Psoas muscle (tissue), 8 donors: Measurements from ENCODE around the gene PUS3. TPM values are rescaled to one million over a fixed set of nuclear protein-coding genes. Genes with fewer than 3 reads are reported as not detected.

Experiments used
- ATAC-seq, 4 donors: fragments of 200-7000 bp; cut with Tn5 transposase; one replicate each; pipeline ENCODE4 v1.9.1; 2020; ENCODE audit warnings: moderate library complexity in 3 of 4, mild to moderate bottlenecking in 2 of 4
- DNase-seq, 2 donors: peaks; one replicate each; pipeline ENCODE4 v3.0.0-alpha.2; 2020
- H3K27ac ChIP-seq: fragments of 200-600 bp; one replicate; pipeline ENCODE4 v1.8.0; 2022
- H3K27me3 ChIP-seq, 3 donors: fragments of 200-600 bp in 1 of 3; one replicate each; pipeline versions ENCODE4 v1.6.1 to v1.8.0; 2013 to 2022; ENCODE audit warnings: low read length in 2 of 3, mild to moderate bottlenecking in 2 of 3, moderate library complexity in 1 of 3; ENCODE audit not compliant: insufficient read depth in 3 of 3
- H3K36me3 ChIP-seq, 2 donors: fragments of 200-600 bp in 1 of 2; one replicate each; pipeline versions ENCODE4 v1.6.1 to v1.8.0; 2013 to 2022; ENCODE audit warnings: low read depth in 1 of 2, mild to moderate bottlenecking in 1 of 2, moderate library complexity in 1 of 2; ENCODE audit not compliant: insufficient read depth in 1 of 2
- H3K4me1 ChIP-seq: fragments of 200-600 bp; one replicate; pipeline ENCODE4 v1.8.0; 2022
- H3K4me3 ChIP-seq: fragments of 200-600 bp; one replicate; pipeline ENCODE4 v1.8.0; 2022; ENCODE audit warnings: mild to moderate bottlenecking
- H3K9me3 ChIP-seq: fragments of 200-600 bp; one replicate; pipeline ENCODE4 v1.8.0; 2022
- WGBS, 3 donors: extraction: QIAGEN DNeasy Blood & Tissue Kit; methylation state at CpG; one replicate each; pipeline versions ENCODE4 v1.1.6 to v1.1.7; 2013; 5-methylcytosine and 5-hydroxymethylcytosine counted together
- intact Hi-C, 2 donors: fragments of 100-400 bp; cut with DNase I; formaldehyde crosslinking; loops; one replicate each; pipeline versions ENCODE4 v1.11.0 to v1.14.2; 2022
- polyA plus RNA-seq, 3 donors: library from polyadenylated mRNA; stranded (reverse); fragments of 200-250 nt; gene quantifications; one replicate each; pipeline ENCODE4 v1.2.3, GENCODE V29; 2013
- total RNA-seq, 4 donors: library from RNA; stranded (reverse); fragmentation: NEBNext Ultra II Directional in 2 of 4; extraction: Animal tissue kit (Norgen Biotek cat#: 25700) in 2 of 4; gene quantifications; one replicate each; pipeline versions ENCODE4 v1.2.1 to v1.2.4, GENCODE V29; 2021 to 2023
- TF ChIP-seq, protein P1 (sequence below): fragments of 200-600 bp; IDR thresholded peaks from one replicate; pipeline ENCODE4 v1.8.0; 2022; ENCODE audit warnings: antibody characterized with exemption
- donor health status: healthy with polysubstance abuse.
- donor health status: DM: no; HTN: no; CAD: no; lungs with moderate emphysema.
- donor health status: Bipolar disorder and iron deficiency.
- donor health status: healthy.
- donor health status: DM: yes; HTN: yes; CAD: no.
- donor health status: DM: no; HTN: no; CAD: no.
- donor health status: DM: no; HTN: no; CAD: no.
- donor health status: DM: yes; HTN: yes; CAD: no.

PUS3 gene
- total and polyA plus RNA-seq, 7 donors: 9.0 to 17.5 (median 16.1) TPM

- no peak overlapping the region for H3K27ac ChIP-seq
- no peak overlapping the region for H3K4me3 ChIP-seq
- H3K36me3 ChIP-seq: no peaks in the 10 kb centered on the region
- WGBS, 3 donors: 94 to 98% (median 96%) methylated on average over 8 of the region's 8 CpGs
- intact Hi-C loops: no loop called here
- no peak for DNase-seq
- no peak for ATAC-seq
- H3K4me1 ChIP-seq: no peaks in the 10 kb centered on the region
- H3K9me3 ChIP-seq: no peaks in the 10 kb centered on the region
- H3K27me3 ChIP-seq: no peaks in the 10 kb centered on the region
- TF ChIP-seq, protein P1, sequence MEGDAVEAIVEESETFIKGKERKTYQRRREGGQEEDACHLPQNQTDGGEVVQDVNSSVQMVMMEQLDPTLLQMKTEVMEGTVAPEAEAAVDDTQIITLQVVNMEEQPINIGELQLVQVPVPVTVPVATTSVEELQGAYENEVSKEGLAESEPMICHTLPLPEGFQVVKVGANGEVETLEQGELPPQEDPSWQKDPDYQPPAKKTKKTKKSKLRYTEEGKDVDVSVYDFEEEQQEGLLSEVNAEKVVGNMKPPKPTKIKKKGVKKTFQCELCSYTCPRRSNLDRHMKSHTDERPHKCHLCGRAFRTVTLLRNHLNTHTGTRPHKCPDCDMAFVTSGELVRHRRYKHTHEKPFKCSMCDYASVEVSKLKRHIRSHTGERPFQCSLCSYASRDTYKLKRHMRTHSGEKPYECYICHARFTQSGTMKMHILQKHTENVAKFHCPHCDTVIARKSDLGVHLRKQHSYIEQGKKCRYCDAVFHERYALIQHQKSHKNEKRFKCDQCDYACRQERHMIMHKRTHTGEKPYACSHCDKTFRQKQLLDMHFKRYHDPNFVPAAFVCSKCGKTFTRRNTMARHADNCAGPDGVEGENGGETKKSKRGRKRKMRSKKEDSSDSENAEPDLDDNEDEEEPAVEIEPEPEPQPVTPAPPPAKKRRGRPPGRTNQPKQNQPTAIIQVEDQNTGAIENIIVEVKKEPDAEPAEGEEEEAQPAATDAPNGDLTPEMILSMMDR: no peak
These were observed 31.5 kb upstream of the PUS3 start for GRCh38 chr11:125934473-125934872.

- no peaks in the 10 kb centered on the region for H3K27me3 ChIP-seq
- H3K4me1 ChIP-seq: no peaks in the 10 kb centered on the region
- no peak overlapping the region for H3K27ac ChIP-seq
- H3K36me3 ChIP-seq: no peaks in the 10 kb centered on the region
- WGBS, 3 donors: 75 to 79% (median 77%) methylated on average over 12 of the region's 12 CpGs
- DNase-seq (no peak), ATAC-seq (no peak)
- H3K4me3 ChIP-seq: no peak overlapping the region
- intact Hi-C loops: no loop called here
- H3K9me3 ChIP-seq: no peaks in the 10 kb centered on the region
- TF ChIP-seq, protein P1: no peak
These were observed 30.2 kb upstream of the PUS3 start for GRCh38 chr11:125933030-125933813.

GRCh38 chr11:125932301-125932700, 29.3 kb upstream of the PUS3 start:
- Histone ChIP-seq H3K4me3 (no peak overlapping the region), H3K27ac (no peak overlapping the region), H3K36me3 (no peaks in the 10 kb centered on the region), H3K9me3 (no peaks in the 10 kb centered on the region), H3K4me1 (no peaks in the 10 kb centered on the region), H3K27me3 (no peaks in the 10 kb centered on the region)
- WGBS, 3 donors: 82 to 88% (median 85%) methylated on average over 9 of the region's 9 CpGs
- DNase-seq: no peak
- TF ChIP-seq, protein P1: no peak
- intact Hi-C loops: no loop called here
- ATAC-seq: no peak

- TF ChIP-seq, protein P1: no peak
- no peaks in the 10 kb centered on the region for H3K27me3 ChIP-seq
- no peaks in the 10 kb centered on the region for H3K4me1 ChIP-seq
- H3K4me3 ChIP-seq: no peak overlapping the region
- no peak for DNase-seq
- no peaks in the 10 kb centered on the region for H3K36me3 ChIP-seq
- WGBS, 3 donors: 59 to 73% (median 63%) methylated on average over 6 of the region's 6 CpGs
- H3K27ac ChIP-seq: no peak overlapping the region
- no peaks in the 10 kb centered on the region for H3K9me3 ChIP-seq
- no peak for ATAC-seq
- intact Hi-C loops: no loop called here
These were observed 28.7 kb upstream of the PUS3 start for GRCh38 chr11:125931668-125932067.

- Histone ChIP-seq H3K36me3 (no peaks in the 10 kb centered on the region), H3K27ac (no peak overlapping the region), H3K9me3 (no peaks in the 10 kb centered on the region), H3K4me1 (no peaks in the 10 kb centered on the region), H3K4me3 (no peak overlapping the region), H3K27me3 (no peaks in the 10 kb centered on the region)
- ATAC-seq (no peak), DNase-seq (no peak)
- TF ChIP-seq, protein P1: no peak
- intact Hi-C loops: no loop called here
- WGBS, 3 donors: 76 to 88% (median 78%) methylated on average over 3 of the region's 3 CpGs
These were observed 28.1 kb upstream of the PUS3 start for GRCh38 chr11:125931116-125931515.
